MCF 10A (cell line): Measurements from ENCODE around the gene DNM3. TPM values are rescaled to one million over a fixed set of nuclear protein-coding genes. Genes with fewer than 3 reads are reported as not detected.

Experiments
- BruUV-seq: library from RNA; stranded (reverse); fragments of 400-500 nt; replicated peaks from 2 replicates; lab custom pipeline; 2021; lab: Mats Ljungman, UMichigan
- CTCF ChIA-PET: fragments of 300-600 bp; sonication (Branson Sonifier 250); formaldehyde crosslinking; extraction: SDS; loops from one replicate; lab custom pipeline; 2021; ENCODE audit warnings: antibody characterized with exemption, inconsistent platforms; lab: Yijun Ruan, JAX
- POLR2A ChIA-PET: fragments of 300-600, 350-650 bp; sonication (Branson Sonifier 250); formaldehyde crosslinking; extraction: SDS; loops from one replicate; lab custom pipeline; 2020; ENCODE audit warnings: antibody characterized with exemption, inconsistent platforms; lab: Yijun Ruan, JAX
- DNase-seq: peaks from one replicate; pipeline ENCODE4 v3.0.0-alpha.2; 2018; ENCODE audit not compliant: unreplicated experiment
- H3K27ac Mint-ChIP-seq: one replicate; pipeline ENCODE4 v1.8.0; 2022; ENCODE audit warnings: mild to moderate bottlenecking, low read depth, mixed read lengths; ENCODE audit not compliant: unreplicated experiment
- H3K27me3 Mint-ChIP-seq: one replicate; pipeline ENCODE4 v1.8.0; 2022; ENCODE audit warnings: mixed read lengths; ENCODE audit not compliant: insufficient read depth, unreplicated experiment
- H3K36me3 Mint-ChIP-seq: one replicate; pipeline ENCODE4 v1.8.0; 2022; ENCODE audit warnings: mild to moderate bottlenecking, moderate library complexity, mixed read lengths; ENCODE audit not compliant: insufficient read depth, unreplicated experiment
- H3K4me1 Mint-ChIP-seq: one replicate; pipeline ENCODE4 v1.8.0; 2022; ENCODE audit warnings: mixed read lengths; ENCODE audit not compliant: insufficient read depth, unreplicated experiment
- H3K4me3 Mint-ChIP-seq: one replicate; pipeline ENCODE4 v1.8.0; 2022; ENCODE audit warnings: mild to moderate bottlenecking, moderate library complexity, mixed read lengths; ENCODE audit not compliant: unreplicated experiment
- H3K9me3 Mint-ChIP-seq: one replicate; pipeline ENCODE4 v1.8.0; 2022; ENCODE audit warnings: mixed read lengths; ENCODE audit not compliant: unreplicated experiment
- CTCF ChIP-seq: fragments of 200-600 bp; IDR thresholded peaks from one replicate; pipeline ENCODE4 v1.8.0; 2022; ENCODE audit warnings: antibody characterized with exemption, mild to moderate bottlenecking; ENCODE audit not compliant: unreplicated experiment
- intact Hi-C: fragments of 100-400 bp; cut with micrococcal nuclease; formaldehyde crosslinking; loops from 2 replicates; pipeline ENCODE4 v1.14.1; 2022
- total RNA-seq: library from RNA; stranded (reverse); gene quantifications from 2 replicates; pipeline ENCODE4 v1.2.3, GENCODE V29; 2022

The DNM3 gene
- total RNA-seq, 1 experiment from 2014 or later, result 0.68 TPM

GRCh38 chr1:172401477-172401876 is 560.2 kb downstream of the DNM3 start:
- BruUV-seq, result no TSS peak
- POLR2A ChIA-PET, result interaction anchor here (2.6 kb wide), 1 partner anchor 398 kb away, joined by 14 read pairs; no protein-coding TSS in a partner anchor
- H3K27ac Mint-ChIP-seq, result no peak overlapping the region
- H3K4me3 Mint-ChIP-seq, result no peak overlapping the region
- H3K9me3 Mint-ChIP-seq, result no peaks in the 10 kb centered on the region
- peaks cover 6% of the 10 kb centered on the region for H3K36me3 Mint-ChIP-seq
- DNase-seq, result no peak
- TF ChIP-seq CTCF, result no peak
- H3K27me3 Mint-ChIP-seq, result no peaks in the 10 kb centered on the region
- H3K4me1 Mint-ChIP-seq, result peaks cover 23% of the 10 kb centered on the region
- CTCF ChIA-PET, result interaction anchor here (0.7 to 8.5 kb wide), 9 partner anchors 14 to 399 kb away, joined by 3 to 135 read pairs (median 5); no protein-coding TSS in a partner anchor
- intact Hi-C loops, result no loop called here

GRCh38 chr1:172401892-172402291 is 560.6 kb downstream of the DNM3 start:
- intact Hi-C loops, result no loop called here
- peak; percentile 25 for DNase-seq
- no peak overlapping the region for H3K4me3 Mint-ChIP-seq
- no peak overlapping the region for H3K27ac Mint-ChIP-seq
- no peaks in the 10 kb centered on the region for H3K27me3 Mint-ChIP-seq
- no TSS peak for BruUV-seq
- H3K36me3 Mint-ChIP-seq, result peaks cover 6% of the 10 kb centered on the region
- TF ChIP-seq CTCF, result peak; percentile 23
- no peaks in the 10 kb centered on the region for H3K9me3 Mint-ChIP-seq
- CTCF ChIA-PET, result interaction anchor here (0.6 to 8.5 kb wide), 10 partner anchors 16 to 600 kb away, joined by 3 to 135 read pairs (median 4); no protein-coding TSS in a partner anchor
- H3K4me1 Mint-ChIP-seq, result peaks cover 23% of the 10 kb centered on the region
- POLR2A ChIA-PET, result no interaction called here

- Mint-ChIP-seq H3K4me1 (peaks cover 21% of the 10 kb centered on the region), H3K4me3 (no peak overlapping the region), H3K27ac (no peak overlapping the region), H3K27me3 (no peaks in the 10 kb centered on the region), H3K9me3 (no peaks in the 10 kb centered on the region), H3K36me3 (peaks cover 4% of the 10 kb centered on the region)
- POLR2A ChIA-PET, result interaction anchor here (1.0 to 1.2 kb wide), 2 partner anchors 282 to 348 kb away, joined by 3 read pairs; no protein-coding TSS in a partner anchor
- CTCF ChIA-PET, result interaction anchor here (0.7 to 4.5 kb wide), 11 partner anchors 13 to 417 kb away, joined by 3 to 42 read pairs (median 6); partner anchors contain the start of gene C1orf105
- no peak for TF ChIP-seq CTCF
- no TSS peak for BruUV-seq
- intact Hi-C loops, result no loop called here
- DNase-seq, result no peak
Observed at GRCh38 chr1:172402878-172403569, 561.7 kb downstream of the DNM3 start.

- no peak for DNase-seq
- Mint-ChIP-seq H3K4me3 (no peak overlapping the region), H3K36me3 (no peaks in the 10 kb centered on the region), H3K27me3 (no peaks in the 10 kb centered on the region), H3K9me3 (no peaks in the 10 kb centered on the region), H3K4me1 (peaks cover 10% of the 10 kb centered on the region), H3K27ac (no peak overlapping the region)
- BruUV-seq, result no TSS peak
- no peak for TF ChIP-seq CTCF
- ChIA-PET POLR2A (interaction anchor here (0.5 to 1.8 kb wide), 5 partner anchors 38 to 365 kb away, joined by 3 to 6 read pairs (median 3); no protein-coding TSS in a partner anchor), CTCF (interaction anchor here (0.8 to 4.5 kb wide), 13 partner anchors 11 to 418 kb away, joined by 3 to 42 read pairs (median 5); no protein-coding TSS in a partner anchor)
- intact Hi-C loops, result no loop called here
Observed at GRCh38 chr1:172404121-172404520, 562.8 kb downstream of the DNM3 start.
